ENCODE data around the gene DPYSL5.
"Not testable (repeated sequence)": the region's sequence is repeated elsewhere in the genome, so short reads cannot be mapped to it uniquely, and the experiment has no call there.

DPYSL5 gene

DNA sequence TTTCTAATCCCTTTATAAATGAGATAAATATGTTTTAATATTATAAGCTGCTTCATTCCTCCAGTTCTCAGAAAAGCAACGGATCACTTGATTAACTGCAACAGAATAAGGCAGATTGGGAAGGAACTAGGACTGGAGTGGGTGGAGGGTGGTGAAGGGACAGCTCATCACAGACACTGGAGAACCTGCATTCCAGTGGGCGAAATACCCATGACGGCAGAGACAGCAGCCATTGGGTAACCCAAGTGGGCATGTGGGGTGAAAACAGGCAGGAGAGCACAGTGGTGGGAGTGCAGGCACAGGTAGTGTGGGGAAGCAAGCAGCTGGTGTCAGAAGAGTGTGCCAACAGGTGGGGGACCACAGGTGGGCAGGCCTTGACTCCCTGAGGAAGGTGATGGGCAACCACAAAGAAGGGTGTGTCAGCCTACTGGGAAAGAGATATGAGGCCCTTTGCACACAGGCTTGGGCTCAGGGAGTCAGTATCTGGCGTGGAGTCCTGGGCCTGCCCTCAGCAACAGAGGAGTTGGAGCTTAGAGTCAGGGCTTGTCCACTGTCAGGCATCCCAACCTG is 27.2 kb downstream of the DPYSL5 start:
- no peak for DNase-seq (ENCODE audit: low read depth)

DNA sequence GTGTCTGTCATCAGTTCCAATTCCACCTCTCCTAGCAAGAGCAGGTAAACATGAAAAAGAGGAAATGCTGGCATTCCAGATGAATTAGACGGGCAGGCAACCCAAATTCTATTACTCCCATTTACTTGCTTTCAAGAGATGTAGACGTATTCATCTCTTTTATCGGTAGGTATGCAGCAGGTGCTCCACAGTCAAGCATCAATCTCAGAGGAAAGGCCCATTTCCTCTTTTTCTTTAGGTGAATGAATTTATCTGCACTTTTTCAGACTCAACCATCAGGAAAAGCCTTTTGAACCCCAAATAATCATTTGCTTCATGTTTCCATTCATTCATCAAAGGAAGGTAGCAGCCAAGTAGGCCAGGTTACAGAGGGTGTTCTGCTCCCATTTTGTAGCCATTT is 27.9 kb downstream of the DPYSL5 start:
- DNase-seq (ENCODE audit: low read depth): no peak

DNA sequence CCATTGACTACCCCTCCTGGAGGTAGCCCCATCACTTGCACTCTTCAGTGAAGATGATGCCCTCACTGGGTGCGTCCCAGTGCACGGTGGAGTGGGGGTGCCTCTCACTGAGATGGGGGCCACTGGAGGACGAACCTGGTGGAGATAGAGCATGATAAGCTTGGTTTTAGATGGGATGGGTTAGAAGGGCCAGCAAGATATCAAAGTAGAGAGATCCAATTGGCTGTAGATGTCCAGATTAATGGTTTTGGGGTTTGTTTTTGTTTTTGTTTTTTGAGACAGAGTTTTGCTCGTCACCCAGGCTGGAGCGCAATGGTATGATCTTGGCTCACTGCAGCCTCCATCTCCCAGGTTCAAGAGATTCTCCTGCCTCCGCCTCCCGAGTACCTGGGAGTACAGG is 28.3 kb downstream of the DPYSL5 start:
- DNase-seq (ENCODE audit: low read depth): no peak

DNA sequence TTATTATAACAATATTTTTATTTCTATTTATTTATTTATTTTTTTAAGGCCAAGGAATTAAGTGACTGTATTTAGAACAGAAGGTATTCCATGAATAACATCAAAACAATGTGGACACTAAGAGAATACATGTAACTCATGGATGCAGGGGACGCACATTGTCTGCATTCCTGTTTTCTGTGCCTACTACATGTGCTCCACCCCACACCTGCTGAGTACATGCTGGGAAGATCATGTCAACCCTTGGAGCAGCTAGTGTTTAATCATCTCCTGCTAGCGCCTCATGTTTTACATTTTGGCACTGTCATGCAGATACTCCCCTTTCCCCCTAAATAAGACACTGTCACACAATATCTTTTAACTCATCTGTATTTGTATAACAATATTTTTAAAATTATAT is 29.3 kb downstream of the DPYSL5 start:
- DNase-seq (ENCODE audit: low read depth): no peak

DNA sequence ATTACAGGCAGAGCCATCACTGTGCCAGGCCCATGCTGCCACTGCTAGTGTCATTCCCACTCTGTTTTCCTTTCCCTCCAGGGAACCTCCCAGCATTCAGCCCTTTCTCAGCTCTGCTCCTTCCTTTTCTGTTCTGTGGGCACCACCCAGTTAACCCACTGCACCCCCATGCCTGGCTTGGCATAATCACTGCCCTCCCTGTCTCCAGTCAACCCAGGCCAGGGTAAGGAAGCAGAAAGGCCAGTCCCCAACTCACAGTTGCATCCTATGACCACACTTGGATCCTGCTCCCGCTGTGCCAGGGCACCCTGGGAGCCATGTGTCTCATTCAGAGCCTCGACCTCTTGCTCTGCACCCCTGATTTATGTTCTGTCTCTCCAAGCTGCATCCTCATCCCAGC is 32.2 kb downstream of the DPYSL5 start:
- no peak for DNase-seq (ENCODE audit: low read depth)

DNA sequence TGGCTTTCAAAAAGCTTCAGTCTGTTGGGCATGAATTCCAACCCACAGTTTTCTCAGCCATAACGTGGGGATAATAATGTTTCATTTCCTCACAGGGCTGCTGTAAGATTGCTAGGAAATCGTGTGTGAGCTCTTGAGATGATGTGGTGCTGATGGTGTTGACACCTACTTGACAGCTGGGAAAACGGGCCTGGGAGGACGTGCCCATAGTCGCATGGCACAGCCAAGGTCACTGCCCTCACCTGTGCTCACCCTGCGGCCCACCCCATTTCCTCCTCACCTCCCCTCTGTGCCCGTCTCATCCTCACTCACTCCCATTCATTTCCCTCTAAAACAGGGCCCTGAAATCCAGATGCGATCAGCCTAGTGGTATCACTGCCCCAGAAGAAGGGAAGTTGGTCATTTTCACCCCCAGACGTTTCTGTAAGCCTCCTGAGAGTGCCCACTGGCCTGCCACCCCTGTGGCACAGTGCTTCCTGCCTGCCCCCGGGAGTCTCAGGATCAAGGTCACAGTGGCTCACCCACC is 33.0 kb downstream of the DPYSL5 start:
- DNase-seq (ENCODE audit: low read depth): no peak

DNA sequence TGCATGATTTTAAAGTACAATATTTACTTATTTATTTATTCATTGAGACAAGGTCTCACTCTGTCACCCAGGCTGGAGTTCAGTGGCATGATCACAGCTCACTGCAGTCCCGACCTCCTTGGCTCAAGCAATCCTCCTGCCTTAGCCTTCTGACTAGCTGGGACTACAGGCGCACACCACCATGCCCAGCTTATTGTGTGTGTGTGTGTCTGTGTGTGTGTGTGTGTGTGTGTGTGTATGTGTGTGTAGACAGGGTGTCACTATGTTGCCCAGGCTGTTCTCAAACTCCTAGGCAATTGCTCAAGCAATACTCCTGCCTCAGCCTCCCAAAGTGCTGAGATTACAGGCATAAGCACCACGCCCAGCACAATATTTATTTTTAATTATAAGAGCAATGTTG is 34.3 kb downstream of the DPYSL5 start:
- not testable (repeated sequence) for DNase-seq (ENCODE audit: low read depth)

DNA sequence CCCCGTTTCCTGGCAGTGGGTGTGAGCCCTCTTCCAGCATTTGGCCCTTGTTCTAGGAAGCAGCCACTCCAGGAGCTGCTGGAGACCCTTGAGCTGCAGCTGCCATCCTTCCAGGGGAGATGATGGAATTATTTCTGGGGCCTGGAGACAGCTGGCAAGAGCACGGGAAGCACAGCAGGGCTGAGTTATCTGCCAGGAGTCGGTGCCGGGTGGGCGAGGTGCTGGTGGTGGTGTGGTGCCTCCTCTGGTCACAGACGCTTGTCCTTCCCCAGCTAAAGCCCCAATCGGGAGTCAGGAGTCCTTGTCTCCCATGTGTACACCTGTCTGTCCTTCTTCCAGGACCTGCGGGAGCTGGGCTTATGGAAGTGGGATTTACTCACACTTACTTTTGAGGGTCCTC is 36.0 kb downstream of the DPYSL5 start:
- DNase-seq (ENCODE audit: low read depth): no peak

DNA sequence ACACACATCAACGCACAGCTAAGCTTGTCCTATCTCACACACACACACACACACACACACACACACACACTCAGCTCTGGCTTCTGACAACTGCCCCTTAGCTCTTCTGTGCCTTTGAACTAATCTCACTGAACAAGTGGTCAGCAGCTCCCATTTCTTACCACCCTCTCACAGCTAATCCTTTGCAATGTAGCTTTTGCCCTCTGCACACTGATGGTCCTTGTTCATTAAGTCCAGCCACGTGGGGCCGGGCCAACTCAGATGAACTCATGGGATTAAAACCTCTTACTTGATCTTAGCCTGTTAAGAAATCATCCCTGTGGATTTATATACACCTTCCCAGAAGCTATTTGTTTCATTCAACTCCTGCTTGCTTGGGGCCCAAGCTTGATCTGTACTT is 36.6 kb downstream of the DPYSL5 start:
- DNase-seq (ENCODE audit: low read depth): no peak

DNA sequence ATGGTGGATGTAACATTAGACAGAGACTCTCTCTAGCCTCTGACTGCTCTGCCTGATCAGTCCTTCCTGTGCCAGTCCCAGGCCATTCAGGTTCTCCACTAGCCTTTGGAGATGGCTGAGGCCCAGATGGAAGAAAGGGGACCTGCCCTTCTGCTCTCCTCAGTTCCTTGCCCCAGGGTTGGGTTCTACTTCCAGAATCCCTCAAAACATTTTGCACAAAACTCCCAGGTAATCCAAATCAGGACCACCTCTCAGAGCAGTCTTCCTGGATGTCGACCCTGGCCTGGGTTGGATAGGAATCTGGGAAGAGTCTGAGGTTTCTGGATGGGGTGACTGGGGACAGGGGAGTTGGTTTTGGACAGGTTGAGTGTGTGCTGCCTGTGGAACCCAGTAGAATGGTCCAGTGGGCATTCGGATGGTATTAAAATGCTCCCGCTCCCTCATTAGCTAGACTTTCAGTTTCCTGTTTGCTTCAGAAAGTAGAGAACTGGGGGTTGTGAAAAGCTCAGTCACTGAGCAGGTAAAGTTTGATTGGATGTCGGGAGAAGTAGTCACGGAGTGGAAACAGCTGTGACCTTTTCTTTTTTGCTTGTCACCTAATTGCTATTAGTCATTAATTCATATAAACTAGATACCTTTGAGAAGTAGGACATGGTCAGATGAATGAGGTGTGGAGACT is 37.9 kb downstream of the DPYSL5 start:
- DNase-seq (ENCODE audit: low read depth): no peak

DNA sequence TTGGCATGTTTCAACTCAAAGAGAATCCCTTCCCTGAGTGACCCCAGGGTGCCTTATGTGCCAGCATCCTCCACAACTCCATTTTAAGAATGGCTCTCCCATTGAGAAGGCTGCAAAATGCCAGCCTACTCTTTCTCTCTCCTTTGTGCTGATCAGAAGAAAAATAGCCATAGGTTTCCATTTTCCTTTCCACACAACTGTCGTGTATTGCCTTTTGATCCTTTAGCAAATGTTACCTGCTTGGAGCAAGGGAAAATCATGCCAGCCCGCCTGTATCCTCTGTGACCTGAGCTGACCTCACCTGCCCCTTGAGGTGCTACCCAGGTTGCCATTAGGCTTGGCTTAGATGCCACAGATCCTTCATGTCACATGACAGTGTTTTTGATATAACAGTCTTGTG is 38.8 kb downstream of the DPYSL5 start:
- DNase-seq (ENCODE audit: low read depth): no peak

DNA sequence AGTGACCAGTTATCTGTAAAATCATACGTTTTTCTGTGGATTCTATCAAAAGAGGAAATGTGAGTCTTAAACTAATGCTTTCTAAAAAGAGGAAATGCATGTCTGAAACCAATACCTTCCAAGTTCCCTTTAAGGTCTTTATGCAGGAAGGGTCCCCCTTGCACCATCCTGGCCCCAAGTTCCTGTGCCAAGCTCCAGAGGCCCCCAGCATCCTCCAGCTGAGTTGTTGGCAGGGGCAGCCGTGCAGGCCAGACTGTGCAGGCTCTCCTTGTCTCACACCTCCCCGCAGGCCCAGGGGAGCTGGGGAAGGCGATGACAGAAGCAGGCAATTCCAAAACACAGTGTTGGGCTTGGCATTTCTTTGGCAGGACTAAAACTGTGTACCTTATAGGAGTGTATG is 39.2 kb downstream of the DPYSL5 start:
- no peak for DNase-seq (ENCODE audit: low read depth)

DNA sequence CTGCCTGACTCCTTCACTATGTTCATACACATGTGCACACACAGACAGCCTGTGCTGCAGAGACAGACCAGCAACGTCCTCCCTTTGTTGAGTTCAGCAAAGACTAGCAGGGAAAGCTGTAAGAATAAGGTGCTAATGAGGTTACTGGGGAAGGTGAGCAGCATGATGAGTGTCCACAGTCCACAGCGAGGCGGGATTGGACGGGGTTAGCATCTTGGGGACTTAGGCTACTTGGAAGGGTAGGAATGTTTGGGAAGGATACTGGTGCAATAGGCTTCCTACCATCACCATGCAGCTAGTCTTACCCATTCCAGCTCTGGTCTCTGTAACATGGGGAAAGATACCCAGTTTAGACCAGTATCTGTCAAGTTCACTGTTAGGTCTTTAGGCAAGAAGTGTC is 41.9 kb downstream of the DPYSL5 start:
- DNase-seq (ENCODE audit: low read depth): no peak

DNA sequence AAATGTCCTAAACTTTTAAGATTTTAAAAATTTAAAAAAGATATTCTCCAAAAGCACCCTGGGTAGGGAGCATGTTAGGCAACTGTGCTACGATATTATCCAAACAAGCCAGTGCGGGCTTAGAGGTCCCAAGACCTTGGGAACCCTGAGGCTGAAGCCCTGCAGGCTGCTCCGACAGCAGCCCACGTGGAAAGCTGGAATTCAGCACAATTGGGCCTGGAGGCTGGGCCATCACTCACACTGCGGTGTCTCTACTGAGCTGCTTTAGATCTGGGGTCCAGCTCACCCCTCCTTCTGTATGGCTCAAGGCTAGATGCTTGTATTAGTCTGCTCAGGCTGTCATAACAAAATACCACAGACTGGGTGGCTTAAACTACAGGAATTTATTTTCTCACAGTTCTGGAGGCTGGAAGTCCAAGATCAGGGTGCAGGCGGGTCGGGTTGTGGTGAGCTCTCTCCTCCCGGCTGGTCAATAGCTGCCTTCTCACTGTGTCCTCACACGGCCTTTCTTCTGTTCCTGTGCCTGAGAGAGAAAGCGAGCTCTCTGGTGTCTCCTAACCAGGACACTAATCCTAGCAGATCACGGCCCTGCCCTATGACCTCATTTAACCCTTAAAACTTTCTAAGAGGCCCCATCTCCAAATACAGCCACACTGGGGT is 42.5 kb downstream of the DPYSL5 start:
- no peak for DNase-seq (ENCODE audit: low read depth)

DNA sequence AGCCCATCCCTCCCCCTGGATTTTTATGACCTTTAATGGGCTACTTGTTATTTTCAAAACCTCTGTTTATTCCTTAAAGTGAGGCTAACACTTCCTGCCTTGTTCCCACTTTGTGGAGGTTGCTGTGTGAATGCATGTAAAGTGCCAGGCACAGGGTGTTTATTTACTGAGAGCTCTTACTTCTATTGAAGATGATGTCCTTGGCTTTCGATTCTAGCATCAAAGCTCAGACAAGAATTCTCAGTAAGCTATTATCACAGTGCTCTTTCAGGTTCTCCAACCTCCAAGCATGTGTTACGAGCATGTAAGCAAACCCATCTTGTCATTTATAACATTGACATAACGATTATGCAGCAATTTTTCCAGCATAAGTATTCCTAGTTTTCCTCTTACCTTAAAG is 44.2 kb downstream of the DPYSL5 start:
- DNase-seq (ENCODE audit: low read depth): no peak

DNA sequence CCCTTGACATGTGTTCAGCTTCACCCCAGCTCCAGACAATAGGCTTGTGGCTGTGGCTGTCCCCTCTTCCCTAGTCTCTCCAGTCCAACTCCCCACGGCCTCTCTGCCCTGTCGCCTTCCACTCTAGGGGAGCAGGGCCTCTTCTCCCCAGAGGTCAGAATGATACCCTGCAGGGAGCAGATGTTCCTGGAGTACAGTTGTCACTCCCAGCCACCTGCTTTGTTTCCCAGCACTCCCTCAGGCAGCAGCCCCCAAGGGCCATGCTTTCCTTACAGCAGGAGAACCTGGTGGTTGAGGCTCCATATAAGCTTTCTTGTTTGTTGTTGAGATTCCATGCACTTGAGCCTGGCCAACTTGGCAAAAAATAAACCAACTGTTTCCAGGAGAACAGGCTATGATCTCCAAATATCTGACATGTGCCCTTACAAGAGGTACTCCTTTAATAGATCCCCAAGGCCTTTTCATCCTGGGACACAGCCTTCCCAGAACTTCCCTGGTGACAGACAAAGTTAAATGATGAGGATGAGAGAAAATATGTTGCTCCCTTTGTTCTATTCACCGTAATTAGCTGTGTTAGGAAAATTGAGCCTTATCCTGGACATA is 45.1 kb downstream of the DPYSL5 start:
- no peak for DNase-seq (ENCODE audit: low read depth)

DNA sequence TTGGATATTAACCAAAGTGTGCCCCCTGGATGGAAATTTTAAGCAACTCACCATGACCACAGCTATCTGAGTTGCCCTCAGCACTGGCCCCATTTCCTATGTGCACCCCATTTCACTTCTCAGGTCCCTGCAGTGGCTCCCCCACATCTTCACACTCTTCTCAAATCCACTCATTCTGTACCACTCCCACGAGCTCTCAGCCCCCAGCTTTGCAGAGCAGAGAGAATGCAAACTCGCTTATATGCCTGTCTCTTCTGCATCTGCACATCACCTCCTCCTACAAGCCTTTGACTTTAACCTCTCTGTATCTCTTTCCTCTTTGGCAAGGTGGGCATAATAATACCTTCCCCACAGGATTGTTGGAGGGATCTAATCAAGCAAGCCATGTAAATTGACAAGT is 46.2 kb downstream of the DPYSL5 start:
- no peak for DNase-seq (ENCODE audit: low read depth)

DNA sequence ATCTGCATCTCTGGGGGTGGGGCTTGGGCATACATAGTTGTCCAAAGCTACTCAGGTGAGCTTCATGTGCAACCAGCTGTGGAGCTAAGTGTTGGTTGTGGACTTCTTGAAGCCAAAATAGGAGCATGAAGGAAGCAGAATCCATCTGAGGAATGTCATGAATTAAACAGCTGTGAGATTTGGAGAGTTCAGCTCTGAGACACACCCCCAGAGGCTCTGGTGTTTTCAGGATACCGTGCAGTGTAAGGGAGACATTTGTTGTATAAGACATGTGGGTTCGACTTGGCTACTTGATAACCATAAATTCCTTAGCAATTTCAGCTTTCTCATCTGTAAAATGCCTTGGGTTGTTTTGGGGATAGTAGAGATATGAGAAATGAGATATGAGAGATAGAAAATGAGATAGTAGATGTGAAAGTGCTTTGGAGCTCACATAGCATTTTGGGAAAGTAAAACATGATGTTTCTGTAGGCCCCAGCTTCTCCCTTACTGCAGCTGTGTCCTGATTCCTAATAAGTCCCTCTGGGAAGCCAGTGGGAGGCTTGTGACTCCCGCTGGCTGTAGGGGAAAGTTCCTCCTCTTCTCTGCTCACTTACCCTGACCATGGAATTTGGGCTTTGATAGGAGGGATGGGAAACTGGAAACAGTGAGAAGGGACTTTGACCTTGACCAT is 50.0 kb downstream of the DPYSL5 start:
- no peak for DNase-seq (ENCODE audit: low read depth)

DNA sequence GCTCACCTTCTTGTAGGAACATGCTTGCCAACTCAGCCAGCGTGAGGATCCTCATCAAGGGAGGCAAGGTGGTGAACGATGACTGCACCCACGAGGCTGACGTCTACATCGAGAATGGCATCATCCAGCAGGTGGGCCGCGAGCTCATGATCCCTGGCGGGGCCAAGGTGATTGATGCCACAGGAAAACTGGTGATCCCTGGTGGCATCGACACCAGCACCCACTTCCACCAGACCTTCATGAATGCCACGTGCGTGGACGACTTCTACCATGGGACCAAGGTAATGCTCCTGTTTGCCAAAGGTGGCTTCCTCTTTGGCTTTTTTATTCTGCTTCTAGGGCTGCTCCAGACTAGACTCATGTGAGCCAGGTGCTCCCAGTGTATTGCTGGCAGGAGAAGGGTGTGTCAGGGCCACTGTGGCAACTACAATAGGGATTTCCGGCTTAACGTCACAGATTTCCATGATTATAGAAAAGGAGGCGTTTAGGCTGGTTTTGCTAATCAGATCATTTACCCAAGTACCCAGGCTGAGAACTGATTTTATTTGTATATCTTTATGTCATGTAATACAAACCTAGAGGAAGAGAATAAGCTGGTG is 50.6 kb downstream of the DPYSL5 start:
- DNase-seq (ENCODE audit: low read depth): no peak

DNA sequence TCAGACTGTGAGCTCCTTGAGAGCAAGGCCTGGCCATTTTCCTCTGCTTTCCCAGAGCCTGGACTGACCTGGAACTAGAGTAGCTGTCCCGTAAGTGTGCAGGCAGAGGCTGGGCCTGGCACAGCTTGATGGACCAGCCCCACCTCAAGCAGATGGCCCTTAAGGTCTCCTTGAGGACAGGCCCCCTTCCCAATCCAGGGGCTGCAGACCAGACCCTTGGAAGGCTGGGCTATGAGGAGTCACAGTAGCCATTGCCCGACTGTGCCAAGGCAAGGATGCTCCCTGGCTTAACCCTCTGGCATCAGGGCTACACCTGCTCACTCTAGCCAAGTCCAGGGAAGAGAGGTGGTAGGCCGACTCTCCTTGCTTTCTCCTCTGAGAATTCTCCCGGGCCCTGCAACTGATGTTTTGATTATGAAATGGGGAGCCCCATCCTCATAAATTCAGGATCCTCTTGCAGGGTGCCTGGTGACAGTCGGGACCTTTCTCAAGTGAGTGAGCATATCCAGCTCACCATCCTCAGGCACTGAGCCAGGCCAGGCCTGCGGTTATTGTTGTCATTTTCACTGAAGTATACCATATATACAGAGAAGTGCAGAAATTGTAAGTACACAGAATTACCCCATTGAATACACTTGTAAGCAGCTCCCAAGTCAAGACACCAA is 51.7 kb downstream of the DPYSL5 start:
- no peak for DNase-seq (ENCODE audit: low read depth)

DNA sequence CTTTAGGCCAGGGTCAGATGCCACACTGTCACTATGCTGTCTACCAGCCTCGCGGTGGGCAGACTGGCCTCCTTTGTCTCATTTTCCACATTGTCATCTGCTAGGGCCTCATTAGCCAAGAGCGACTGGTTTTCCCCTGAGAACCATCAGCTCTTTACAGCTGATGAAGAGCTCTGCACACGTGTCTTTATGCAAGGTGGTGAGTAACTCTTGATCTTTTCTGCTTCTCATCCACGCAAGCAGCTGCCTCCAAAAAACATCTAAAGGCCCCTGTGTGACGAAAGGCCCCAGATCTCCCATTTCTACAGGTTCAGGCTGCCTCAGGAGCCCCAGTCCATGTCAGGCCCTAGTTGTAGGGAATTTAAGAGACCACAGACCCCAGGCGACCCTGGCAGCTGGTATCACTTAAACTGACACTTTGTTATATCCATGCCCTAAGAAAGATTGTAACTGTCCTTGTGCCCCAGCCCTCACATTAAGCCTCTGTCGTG is 52.9 kb downstream of the DPYSL5 start:
- no peak for DNase-seq (ENCODE audit: low read depth)
